HG02885 (cell line): ENCODE measurements around the gene VWA8.
"Not testable (repeated sequence)": the region's sequence is repeated elsewhere in the genome, so short reads cannot be mapped to it uniquely, and the experiment has no call there.

Experiments used
- ATAC-seq: cut with Tn5 transposase; IDR thresholded peaks from one replicate; pipeline ENCODE4 v1.9.1; 2021; ENCODE audit warnings: mild to moderate bottlenecking; ENCODE audit not compliant: unreplicated experiment, poor library complexity

The VWA8 gene

DNA sequence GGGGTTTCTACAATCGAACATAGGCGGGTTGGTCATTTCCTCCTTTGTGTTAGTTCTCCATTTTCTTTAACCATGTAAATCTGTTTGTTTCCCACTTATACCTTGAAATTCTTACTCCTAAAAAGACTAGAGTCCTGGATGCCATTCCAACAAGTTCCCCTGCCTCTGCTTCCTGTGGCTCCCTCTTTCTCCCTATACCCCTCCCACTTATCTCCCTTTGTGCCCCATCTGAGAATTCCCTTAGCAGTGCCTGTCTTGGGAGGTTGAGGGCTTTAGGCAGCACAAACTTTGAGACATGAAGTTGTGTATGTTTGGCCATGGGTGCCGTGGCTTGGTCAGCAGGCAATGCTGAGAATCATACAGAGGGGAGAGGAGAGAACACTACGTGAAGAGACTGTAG is 327.1 kb downstream of the VWA8 start:
- ATAC-seq = no peak

DNA sequence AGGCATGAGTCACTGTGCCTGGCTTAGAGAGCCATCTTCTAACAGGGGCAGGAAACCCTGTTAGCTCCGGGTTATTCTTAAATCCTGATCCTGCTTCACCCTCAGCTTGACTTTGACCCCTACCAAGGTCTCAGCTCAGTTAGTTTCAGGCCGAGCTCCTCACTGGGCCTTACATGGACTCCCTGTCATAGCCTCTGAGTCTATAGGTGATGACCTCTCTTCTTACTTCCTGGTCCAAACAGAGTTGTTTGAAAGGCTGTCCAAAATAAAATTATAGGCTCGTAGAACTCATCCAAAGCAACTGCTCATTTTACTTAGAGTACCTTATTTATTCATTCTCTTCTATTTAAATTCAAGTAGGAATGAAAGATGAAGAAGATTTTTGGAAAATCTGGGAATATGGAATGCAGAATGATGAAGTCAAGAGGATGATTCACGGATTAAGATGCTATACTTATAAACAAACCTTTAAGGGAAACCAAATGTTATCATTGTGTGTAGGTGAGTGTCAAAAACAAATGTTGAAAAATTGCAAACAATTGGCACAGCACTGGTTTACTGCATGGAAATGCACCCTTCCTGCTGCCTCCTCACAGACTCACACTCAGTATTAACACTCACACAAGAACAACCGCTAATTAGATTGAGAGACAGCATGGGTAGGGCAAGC is 329.5 kb downstream of the VWA8 start:
- no peak for ATAC-seq

DNA sequence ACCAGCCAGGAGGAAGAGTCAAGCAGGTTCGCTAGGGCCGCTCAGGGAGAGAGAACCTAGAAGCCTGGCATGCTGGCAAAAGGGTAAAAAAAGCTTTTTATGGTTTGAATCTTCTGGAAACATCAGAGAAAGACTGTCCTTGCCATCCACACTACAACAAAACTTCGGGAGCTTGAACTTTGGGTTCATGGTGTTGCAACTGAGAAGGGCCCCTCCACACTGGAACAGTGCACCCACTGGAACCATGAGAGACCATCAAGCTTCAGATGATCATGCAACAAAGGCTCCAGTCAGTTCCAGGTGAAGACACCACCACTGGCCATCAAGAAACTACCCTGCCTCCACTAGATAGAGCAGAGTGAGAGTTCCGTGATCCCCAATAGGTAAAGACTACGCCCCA is 333.5 kb downstream of the VWA8 start:
- no peak for ATAC-seq

DNA sequence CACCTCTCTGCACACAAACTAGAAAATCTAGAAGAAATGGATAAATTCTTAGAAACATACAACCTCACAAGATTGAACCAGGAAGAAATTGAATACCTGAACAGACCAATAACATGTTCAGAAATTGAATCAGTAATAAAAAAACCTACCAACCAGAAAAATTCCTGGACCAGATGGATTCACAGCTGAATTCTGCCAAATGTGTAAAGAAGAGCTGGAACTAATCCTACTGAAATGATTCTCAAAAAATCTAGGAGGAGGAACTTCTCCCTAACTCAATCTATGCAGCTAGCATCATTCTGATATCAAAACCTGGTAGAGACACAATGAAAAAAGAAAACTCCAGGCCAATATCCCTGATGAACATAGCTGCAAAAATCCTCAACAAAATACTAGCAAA is 336.9 kb downstream of the VWA8 start:
- no peak for ATAC-seq

DNA sequence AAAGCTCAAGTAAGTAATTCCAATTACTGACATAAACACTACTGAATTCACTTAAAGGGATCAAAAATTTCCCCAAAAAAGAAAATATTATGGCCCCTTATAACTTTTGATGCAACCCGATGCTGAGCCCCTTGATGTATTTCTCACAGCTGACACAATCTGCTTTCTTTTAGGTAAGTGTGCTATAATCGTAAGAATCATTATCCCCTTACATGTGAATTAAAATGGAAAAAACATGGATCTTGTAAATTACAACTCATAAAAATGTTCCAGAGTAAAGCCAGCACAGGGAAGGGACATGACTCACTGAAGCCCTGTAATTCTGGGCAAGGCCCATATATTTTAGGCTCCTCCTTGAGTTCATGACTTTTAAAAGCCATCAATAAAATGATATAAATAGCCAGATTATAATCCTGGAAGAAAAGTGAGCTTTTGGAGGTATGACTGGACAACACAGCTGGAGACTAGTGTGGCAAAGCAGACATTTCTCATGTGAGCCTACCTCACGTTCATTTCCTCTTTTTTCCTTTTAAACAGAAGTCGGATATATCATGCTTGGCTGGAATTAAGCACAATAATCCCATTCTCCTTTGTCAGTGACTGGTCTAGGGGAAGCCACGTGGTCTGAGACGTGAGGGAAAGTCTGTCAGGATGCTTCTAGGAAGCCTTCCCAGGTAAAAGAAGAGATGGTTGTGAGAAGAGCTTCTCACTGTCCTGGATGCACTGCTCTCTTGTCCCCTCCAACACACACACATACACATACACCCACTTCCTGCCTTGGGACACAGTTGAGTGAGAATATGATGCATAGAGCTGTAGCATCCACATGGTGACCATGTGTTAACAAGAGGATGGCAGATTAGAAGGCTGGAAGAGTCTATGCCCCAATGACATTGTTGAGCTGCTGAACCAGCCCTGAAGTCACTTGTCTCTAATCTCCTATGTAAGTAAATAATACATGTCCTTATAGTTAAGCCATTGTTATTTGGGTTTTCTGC is 338.2 kb downstream of the VWA8 start:
- ATAC-seq = no peak

DNA sequence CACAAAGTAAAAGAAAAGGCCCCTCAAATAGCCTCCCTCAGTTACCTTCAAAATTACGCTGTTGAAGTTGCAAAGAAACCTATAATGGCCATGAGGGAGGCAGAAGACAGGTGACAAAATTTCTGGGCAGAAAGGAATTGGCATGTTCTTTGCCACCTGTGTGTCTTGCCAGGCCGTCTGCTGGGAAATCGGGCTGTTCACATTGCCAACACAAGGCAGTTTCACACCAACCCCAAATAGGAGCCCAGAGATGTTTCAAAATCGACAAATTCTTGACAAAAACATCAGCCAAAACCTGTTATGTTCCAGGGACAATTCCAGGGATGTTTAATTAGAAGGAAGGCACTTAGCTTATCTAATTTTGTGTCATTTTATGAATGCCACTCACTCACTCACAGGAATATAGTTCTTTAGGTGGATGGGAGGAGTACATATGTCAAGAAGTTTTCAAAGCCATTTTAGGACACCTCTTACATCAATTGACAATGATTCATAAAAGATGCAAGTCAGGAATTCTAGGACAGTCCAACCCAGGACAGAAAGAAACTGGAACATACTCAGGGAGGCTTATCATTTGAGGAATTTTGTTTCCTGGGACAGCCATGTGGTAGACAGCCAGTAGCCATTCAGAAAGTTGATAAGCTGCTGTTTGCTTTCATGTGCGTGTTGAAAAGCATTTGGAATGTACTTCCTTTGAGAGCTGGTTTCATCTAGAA is 339.0 kb downstream of the VWA8 start:
- no peak for ATAC-seq

DNA sequence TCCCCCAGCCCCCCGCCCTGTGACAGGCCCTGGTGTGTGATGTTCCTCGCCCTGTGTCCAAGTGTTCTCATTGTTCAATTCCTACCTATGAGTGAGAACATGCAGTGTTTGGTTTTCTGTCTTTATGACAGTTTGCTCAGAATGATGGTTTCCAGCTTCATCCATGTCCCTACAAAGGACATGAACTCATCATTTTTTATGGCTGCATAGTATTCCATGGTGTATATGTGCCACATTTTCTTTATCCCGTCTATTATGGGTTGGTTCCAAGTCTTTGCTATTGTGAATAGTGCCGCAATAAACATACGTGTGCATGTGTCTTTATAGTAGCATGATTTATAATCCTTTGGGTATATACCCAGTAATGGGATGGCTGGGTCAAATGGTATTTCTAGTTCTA is 343.3 kb downstream of the VWA8 start:
- not testable (repeated sequence) for ATAC-seq

DNA sequence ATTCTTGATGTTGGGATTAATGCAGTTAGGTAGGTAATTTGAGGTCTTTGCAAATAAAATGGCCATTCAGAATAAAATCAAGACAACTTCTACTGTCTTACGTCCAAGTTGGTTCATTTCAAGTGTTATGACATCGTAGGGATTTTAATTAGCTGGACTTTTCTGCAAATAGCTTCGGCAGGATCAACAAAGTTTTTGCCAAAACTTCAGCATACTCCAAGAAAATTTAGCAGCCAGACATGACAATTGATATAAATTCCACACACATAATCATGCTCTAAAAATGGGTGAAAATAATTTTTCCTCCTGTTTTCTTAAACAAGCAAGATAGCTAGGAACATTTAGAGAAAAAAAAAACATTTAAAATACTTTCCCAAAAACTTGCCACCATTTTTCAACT is 344.8 kb downstream of the VWA8 start:
- no peak for ATAC-seq

DNA sequence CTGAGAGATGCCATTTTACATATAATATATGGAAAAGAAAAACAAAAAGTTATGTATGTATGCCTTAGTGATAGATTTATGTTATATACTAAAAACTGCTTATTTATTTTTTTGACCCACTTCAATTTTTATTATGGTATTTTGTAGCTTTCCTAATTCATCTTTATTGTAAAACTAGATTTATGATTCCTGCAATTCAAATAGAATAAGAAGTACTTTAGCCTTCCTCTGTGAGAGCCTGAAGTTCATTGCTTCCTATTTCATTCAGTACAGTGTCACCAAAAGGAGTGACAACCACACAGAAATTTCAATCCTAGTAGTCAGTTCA is 345.4 kb downstream of the VWA8 start:
- ATAC-seq = no peak

DNA sequence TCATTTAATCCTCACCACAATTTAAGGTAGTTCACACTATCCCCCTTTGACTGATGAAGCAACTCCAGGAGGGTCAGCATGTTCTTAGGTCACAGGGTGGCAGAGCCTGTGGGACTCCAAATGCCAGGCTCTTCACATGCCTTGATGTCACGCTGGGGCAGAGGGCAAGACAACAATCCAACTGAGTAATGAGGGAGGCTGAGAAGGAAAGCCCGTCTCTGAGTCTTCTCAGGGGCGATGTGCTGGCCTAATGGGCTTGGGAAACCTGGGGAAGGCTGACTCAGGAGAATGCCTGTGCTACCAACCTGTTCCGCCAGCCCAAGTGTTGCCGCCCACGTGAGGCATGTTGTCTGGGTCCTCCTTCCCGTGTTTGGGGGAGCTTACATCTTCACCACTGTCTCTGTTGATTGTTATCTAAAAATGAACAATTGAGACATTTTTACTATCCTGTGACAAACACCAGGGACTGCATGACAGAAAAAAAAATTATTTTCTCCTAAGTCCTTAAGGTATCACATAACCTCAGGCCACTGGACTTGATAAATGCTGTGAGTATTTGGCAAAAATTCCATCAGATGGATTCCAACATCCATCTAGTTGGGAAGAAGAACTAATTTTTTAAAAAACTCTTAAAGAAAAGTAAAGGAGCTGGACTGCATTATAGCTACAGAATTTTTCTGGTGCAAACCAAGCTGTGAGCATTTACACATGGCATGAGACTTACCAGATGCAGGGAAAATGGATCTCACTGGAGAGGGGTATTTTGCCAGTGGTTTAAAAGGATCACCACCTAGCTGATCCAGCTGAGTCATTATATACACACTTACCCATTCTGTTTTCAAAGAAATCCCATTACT is 346.0 kb downstream of the VWA8 start:
- ATAC-seq = no peak

DNA sequence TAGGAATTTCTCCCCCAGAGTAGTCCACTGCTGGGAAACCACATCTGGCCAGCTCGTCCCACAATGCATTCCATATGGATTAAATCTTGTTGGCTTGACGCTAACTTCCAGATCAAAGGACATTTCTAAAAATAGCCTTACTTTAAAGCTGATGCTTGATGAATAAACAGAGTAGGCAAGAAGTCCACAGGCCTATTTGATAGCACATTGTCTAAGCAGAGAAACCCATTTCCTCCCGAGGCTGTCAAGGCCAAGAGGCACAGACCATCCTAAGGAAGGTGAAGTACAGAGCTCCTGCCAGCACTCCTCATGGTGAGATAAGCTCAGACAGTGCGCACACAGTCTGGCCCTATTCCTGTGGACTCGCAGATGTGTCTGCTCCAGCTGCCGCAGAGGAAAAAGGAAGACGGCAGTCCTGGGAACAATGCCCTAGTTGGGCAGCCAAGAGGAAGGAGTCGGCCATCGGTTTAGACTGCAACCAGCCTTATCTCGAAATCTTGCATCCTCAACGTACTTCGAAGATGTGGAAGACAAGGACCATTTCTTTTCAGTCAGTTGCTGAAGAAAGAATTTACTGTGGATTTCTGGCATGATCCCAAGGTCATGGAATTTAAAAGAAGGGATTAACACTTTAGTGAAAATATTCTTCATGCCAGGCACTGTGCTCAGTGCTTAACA is 346.8 kb downstream of the VWA8 start:
- no peak for ATAC-seq

DNA sequence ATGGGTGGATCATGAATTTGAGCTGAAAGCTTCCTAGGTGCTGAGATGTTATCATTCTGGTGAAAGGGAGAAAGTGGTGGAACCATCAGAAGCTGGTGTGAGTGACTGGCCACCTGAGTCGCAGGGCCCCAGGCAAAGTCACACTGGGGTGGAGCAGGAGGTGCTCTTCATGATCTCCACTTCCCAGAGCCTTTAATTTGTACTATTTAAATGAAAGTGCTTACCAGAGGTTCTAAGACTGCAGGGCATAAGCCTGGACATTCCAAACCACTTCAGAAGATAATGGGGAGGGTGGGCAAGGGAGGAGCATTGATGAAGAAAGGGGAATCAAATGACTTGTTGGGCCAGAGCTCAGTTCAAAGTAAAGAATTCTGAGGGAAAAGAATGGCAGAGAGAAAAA is 347.4 kb downstream of the VWA8 start:
- ATAC-seq = no peak

DNA sequence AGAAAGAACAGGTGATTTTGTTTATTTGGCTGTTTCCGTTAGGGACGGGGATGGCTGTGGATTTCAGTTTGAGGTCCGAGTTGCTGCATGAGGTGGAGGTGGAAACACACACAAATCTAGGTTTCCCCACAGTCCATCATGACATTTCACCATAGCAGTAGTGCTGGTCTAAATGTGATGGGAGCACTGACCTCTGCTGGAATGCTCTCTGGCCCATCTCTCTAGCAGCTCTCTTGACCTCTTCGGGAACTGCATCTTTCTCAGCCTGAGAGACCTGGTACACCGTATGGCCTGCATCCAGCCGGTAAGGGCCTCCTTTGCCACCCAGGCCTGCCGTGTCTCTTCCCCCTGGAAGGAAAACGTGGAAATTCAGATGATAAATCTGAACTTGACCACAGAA is 349.5 kb downstream of the VWA8 start:
- ATAC-seq = no peak

DNA sequence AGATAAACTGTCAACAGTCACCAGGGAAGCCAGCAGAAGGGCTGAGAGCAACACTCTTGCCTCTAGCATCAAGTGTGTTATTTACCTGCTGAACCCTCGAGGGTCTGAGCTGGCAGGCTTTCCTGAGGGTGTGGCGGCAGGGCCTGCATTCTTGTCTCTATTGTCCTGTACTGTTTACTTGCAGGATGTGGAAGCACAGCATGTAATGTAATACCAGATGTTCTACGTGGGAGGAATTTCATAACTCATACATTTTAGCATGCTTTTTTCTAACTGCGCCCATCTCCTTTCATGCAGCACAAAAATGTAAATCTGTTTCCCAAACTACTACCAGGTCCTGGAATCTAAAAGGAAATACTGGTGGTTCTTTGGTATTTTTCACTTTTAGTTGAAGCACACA is 350.5 kb downstream of the VWA8 start:
- ATAC-seq = no peak

DNA sequence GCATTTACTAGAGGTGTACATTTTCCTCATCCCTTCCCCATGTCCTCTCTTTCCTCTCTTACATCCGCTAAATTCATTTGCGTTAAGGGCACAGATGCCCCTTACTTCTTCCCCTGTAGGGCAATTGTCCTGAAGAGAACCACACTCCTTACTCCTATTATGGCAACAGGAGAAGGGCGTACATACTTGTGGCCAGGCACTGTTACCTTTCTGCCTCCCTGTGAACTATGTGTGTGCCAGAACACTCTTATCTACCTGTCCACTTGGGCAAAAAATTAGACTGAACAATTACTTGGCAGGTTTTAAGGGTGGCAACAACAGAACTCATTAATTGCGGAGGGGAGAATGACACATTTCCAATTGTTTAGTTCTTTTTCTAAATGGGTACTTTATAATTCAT is 351.1 kb downstream of the VWA8 start:
- no peak for ATAC-seq

DNA sequence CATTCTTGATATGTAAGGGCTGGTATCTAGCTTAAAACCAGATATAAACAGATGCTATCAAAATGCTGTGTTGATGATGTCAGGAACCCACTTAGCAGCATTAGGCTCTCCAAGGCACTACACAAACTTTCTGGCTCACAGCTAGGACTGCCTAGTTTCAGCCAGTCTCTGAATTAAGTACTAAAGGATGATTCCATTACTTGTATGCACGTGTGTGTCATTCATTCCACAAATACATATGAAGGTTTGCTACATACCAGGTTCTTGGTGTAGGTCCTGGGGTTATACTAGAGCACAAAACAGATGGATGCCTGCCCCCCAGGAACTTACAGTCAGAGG is 352.1 kb downstream of the VWA8 start:
- no peak for ATAC-seq

DNA sequence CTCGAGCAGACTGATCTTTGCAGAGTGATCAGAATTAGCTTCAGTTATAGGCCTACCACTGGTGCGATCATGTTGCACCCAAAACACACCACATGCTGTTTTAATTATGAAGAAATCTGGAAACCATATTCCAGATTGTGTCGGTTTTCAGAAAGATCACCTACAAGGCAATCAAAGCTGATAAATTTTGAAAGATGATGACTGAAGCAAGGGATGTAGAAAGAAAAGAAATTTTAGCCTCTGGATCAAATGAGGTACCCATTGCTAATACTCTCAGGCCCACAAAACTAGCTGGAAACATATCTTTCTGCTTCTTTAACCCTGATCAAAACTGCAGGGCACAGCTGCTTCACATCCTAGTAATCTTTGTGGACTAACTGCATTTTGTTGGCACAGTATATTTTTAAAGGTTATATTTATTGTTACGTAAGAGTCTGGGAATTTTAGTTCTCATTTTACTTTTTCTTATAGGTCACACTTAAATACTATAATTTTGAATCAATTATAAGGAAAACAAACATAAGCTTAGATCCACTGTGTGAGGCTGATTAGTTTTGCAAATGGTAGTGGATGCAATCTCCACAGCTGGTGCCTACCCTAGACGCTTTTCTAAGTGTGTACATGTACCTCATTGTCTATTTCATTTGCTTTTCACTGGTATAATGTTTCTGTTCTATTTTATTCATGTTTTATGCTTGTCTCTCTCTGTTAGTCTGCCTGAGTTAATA is 352.6 kb downstream of the VWA8 start:
- no peak for ATAC-seq

DNA sequence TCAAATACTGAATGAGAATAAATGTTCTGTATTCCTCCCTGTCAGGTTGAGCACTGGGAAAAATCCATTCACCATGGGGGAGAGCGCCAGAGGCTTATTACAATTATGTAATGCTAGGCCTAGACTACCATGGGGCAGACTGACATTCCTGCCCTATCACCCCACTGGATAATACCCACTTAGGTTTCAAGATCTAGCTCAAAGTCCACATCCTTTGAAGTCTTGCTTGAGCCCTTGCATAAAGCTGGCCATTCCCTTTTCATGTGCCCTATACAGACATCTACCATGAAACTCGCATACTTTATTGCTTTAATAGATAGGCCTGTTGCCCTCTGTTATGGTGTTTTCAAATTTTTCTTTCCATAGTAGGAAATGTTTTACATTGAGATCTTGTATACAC is 354.3 kb downstream of the VWA8 start:
- ATAC-seq = no peak
